ENCODE results near the gene GP2.

- TF ChIP-seq POLR2AphosphoS5 (IDR thresholded peaks at IDR 0.05; ENCODE audit: low read depth, low read length) = no peak
- TF ChIP-seq FOXM1 (IDR thresholded peaks at IDR 0.05; ENCODE audit: low read depth) = no peak
- no peak for TF ChIP-seq CTCF (IDR thresholded peaks at IDR 0.05)
- no peak for TF ChIP-seq YY1 (IDR thresholded peaks at IDR 0.05; ENCODE audit: low read depth)
- TF ChIP-seq GABPA (IDR thresholded peaks at IDR 0.05; ENCODE audit: low read depth) = no peak
- TF ChIP-seq RFX5 (IDR thresholded peaks at IDR 0.05; ENCODE audit: low read length) = no peak
- TF ChIP-seq NRF1 (IDR thresholded peaks at IDR 0.05; ENCODE audit: low read depth, low read length) = no peak
- TF ChIP-seq, protein P1, sequence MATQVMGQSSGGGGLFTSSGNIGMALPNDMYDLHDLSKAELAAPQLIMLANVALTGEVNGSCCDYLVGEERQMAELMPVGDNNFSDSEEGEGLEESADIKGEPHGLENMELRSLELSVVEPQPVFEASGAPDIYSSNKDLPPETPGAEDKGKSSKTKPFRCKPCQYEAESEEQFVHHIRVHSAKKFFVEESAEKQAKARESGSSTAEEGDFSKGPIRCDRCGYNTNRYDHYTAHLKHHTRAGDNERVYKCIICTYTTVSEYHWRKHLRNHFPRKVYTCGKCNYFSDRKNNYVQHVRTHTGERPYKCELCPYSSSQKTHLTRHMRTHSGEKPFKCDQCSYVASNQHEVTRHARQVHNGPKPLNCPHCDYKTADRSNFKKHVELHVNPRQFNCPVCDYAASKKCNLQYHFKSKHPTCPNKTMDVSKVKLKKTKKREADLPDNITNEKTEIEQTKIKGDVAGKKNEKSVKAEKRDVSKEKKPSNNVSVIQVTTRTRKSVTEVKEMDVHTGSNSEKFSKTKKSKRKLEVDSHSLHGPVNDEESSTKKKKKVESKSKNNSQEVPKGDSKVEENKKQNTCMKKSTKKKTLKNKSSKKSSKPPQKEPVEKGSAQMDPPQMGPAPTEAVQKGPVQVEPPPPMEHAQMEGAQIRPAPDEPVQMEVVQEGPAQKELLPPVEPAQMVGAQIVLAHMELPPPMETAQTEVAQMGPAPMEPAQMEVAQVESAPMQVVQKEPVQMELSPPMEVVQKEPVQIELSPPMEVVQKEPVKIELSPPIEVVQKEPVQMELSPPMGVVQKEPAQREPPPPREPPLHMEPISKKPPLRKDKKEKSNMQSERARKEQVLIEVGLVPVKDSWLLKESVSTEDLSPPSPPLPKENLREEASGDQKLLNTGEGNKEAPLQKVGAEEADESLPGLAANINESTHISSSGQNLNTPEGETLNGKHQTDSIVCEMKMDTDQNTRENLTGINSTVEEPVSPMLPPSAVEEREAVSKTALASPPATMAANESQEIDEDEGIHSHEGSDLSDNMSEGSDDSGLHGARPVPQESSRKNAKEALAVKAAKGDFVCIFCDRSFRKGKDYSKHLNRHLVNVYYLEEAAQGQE (IDR thresholded peaks at IDR 0.05; ENCODE audit: low read depth, low read length) = no peak
- TF ChIP-seq SMC3 (IDR thresholded peaks at IDR 0.05; ENCODE audit: low read depth, low read length) = no peak
- no peak for TF ChIP-seq RCOR1 (IDR thresholded peaks at IDR 0.05; ENCODE audit: low read length)
- TF ChIP-seq MXI1 (IDR thresholded peaks at IDR 0.05; ENCODE audit: low read depth, low read length) = no peak
- TF ChIP-seq EP300 (IDR thresholded peaks at IDR 0.05; ENCODE audit: borderline replicate concordance in 1 of 2, low read depth in 1 of 2, low read length in 1 of 2) = no peak
- TF ChIP-seq, protein P2, sequence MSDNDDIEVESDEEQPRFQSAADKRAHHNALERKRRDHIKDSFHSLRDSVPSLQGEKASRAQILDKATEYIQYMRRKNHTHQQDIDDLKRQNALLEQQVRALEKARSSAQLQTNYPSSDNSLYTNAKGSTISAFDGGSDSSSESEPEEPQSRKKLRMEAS (IDR thresholded peaks at IDR 0.05; ENCODE audit: low read depth) = no peak
- no peak for TF ChIP-seq TEAD4 (IDR thresholded peaks at IDR 0.05; ENCODE audit: borderline replicate concordance, insufficient read depth)
These were observed 6.7 kb downstream of the GP2 start for GRCh38 chr16:20320592-20320991.

Measured in SK-N-SH (cell line).